Astrocyte of the hippocampus (primary cell): Measurements from ENCODE around the gene STK25.
"Not testable (repeated sequence)": the region's sequence is repeated elsewhere in the genome, so short reads cannot be mapped to it uniquely, and the experiment has no call there.

Experiments
- DNase-seq: peaks from one replicate; pipeline ENCODE4 v3.0.0; 2011; ENCODE audit warnings: low read depth, low spot score

The STK25 gene

DNA sequence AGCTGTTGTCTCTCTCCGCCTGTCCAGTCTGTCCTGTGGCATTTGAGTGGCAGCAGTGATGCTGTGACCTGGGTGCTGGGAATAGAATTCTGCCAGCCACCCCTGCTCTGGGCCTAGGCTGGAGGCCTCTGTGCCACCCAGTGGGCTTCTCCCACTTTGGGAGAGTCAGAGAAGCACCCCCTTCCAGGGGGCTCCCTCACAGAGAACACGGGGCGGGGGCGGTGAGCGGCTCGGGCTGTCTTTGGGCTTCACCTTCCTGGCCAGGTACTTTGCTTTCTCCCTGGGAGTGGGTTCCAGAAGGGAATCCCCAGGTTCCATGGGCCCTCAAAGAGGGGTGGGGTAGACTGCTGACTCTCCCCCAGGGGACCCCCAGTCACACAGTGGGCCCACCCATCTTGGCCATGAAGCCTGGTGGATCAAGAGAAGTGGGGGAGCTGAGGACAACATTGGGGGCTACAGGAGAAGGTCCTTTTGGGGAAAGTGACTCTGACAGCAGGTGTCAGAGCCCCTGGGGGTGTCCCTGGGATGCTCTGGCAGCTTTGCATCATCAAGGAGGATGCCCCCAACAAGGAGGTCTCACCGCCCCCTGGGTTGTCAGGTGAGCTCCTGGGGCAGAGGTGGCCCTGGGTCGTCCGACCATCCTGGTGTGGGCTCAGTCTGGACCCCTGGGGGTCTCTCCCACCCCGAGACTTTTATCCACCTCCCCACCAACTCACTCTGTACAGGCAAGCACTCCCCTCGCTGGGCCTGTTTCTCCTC, 31.4 kb upstream of the STK25 start:
- no peak for DNase-seq

DNA sequence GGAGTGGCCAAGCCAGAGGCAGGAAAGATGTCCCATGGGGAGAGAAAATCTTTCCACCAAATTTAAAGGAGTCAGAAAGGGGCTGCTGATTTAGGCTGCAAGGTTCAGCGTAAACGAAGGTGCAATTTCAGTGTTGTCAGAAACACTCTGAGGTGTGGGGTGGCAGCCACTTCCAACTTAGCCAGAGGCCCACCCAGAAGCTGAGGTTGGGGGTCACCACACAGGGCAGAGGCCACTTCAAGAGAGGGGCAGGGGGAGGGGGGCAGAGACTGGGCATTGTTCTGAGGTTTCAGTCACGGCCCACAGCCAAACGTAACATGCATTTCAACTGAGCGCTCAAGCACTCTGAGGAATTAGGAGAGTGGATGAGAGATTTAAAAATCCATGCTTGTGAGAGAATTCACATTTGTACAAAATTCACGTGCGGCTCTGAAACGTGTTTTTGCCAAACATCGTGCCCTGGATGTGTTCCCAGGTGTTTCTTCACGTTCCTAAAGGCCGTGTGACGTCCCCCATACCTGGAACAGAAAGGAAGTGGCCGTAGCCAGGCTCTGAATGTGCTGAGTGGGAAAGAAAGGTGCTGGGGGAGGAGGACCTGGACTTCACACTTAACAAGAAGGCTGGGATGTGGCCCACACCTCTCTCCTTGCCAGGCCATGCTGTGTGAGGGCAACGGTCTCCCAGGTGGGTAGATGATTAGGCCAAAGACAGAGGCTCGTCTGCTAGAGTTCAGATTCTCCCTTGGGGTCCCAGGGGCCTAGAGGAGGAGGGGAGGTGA, 30.6 kb upstream of the STK25 start:
- DNase-seq: no peak

DNA sequence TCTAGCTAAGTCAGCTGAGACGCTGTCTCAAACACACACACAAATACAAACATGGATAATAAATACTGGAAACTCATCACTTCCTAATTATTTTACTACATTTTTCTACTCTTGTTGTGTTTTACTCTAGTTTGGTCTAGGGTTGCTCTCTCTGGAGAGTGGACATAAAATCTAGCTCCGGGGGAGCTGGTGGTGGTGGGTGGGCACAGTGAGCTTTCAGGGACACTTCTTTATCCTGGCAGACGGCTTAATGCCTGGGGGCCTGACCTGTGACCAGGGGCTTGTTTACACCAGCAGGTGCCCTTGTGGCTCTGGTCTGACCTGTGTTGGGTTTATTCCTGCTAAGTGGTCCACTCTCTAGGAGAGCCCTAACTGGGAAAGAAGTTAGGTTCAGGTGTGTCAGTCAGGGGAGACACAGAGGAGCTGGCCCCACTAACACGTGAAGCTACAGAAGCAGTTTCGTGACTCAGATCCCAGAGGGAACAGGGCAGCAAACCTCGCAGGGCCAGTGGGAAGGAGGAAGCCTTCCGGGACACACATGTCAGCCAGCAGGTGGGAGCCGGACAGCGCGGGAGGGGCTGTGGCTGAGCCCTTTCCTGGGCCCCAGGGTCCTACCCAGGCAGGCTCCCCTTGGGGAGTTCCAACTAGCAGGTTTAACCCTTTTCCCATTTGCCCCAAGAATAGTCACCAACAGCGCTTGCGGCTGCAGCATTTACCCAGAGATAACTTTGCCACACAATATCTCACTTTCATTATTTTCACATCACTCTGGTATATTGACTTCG, 27.7 kb upstream of the STK25 start:
- DNase-seq: no peak

DNA sequence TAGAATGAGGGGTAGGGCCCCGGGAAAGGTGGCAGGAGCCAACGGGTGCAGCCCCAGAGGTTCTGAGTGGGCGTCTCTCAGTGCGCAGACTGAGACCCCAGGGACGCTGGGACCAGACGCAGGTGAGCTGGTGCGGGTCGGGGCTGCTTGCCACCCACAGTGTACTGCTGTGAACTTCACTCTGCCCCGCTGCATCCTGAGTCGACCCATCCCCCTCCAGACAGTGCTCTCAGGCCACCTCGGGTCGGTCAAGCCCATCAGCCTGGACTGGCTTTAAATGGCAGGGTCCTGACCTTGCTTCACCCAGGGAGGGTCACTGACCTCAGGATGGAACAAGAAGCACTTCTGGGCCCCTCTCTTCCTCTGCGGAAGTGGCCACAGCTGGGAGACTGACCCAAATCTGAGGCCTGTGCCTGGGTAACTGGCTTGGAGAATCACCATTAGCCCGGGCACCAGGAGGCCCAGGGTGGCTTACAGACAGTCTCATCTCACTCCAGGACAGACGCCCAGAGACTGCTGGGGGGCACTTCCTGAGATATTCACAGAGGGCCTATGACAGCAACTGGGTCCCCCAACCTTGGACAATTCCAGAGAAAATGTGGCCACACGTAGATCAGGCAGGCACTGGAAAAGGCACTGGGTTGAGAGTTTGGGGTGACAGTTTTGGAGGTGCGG, 26.5 kb upstream of the STK25 start:
- no peak for DNase-seq

DNA sequence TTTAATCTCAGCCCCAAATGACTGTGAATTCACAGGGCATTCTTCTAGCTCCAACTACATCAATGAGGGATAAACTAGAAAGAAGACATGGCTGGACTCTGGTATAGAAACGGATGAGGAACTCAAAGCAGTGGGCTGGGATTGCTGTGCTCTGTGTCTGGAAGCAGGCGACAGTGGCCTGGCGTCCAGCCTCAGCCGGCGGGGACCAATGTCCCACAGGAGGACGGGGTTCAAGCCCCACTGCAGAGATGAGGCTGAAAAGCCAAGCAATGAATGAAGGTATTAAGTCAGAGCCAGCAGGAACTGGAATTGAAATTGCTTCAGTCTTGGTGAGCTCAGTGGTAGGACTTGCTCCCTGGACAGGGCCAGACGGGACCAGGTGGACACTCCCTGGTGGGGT, 25.9 kb upstream of the STK25 start:
- DNase-seq: no peak

DNA sequence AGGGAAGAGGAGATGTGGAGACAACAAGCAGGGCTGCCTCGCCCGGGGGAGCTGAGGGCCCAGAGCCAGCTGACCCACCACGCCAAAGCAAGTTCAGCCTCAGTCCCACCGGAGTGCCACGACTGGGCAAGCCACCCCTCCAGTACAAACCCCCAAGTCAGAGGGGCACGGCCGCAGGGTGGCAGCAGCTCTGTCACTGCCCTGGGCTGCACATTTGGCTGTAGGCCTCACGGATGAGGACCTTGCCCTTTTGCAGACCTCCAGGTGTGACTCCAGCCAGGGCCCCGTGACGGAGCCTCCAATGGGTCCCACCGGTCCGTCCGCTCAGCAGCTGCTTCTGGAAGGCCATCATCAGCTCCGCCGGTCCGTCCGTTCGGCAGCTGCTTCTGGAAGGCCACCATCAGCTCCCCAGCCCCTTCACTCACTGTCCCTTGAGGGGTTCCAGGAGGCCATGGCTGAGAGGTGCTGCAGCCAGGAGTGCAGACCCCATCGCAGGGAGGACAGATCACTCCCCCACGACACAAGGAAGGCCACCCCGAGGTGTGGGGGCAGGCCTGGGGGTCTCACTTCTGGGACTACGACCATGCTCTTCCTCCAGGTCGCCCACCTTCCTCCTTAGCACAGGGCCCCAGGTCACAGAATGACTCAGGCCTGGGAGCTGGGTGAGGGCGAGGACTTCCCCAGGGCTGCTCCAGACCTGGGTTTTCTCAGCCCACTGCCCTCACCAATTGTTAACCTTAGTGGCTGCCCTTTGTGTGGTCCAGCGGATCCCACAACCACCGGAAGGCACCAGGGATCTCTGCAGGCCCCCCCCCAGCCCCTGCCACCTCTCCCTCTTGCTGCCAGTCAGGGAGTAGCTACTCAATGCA, 24.6 kb upstream of the STK25 start:
- no peak for DNase-seq

DNA sequence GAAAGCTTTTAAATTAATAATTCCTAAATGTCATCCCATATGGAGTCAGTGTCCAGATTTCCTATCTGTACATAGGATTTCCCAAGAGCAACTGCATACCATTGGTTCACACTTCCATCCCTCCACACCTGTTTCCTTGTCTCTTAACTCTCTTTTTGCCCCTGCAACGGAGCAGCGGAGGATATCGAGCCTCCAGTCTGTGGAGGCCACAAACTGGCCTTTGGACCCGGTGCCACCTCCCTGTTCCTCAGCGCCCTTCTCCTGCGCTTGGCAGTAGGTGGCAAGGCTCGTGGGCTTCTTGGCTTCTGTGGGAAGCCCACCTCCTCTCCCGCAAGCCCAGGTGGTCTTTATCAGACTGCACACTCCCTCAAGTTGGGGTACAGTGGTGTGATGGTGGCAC, 23.8 kb upstream of the STK25 start:
- no peak for DNase-seq

DNA sequence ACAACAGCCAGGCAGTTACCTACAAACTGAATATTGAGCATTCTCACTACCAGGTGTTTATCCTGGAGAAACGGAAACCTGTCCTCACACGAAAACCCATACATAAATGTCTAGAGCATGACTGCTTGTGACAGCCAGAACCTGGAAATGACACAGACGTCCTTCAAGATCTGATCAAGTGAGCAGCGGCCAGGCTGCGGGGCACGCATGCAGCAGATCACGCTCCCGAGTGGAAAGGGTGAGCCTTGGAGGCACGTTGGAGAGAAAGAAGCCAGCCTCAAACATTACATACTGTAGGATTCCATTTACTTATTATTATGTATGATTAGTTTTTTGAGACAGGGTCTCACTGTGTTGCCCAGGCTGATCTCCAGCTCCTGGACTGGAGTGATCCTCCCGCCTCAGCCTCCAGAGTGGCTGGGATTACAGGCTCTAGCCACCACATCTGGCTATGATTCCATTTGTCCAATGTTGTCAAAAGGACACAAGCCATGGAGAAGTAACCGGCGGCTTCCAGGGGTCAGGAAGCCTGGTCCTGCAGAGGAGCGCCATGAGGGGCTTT, 22.9 kb upstream of the STK25 start:
- no peak for DNase-seq

DNA sequence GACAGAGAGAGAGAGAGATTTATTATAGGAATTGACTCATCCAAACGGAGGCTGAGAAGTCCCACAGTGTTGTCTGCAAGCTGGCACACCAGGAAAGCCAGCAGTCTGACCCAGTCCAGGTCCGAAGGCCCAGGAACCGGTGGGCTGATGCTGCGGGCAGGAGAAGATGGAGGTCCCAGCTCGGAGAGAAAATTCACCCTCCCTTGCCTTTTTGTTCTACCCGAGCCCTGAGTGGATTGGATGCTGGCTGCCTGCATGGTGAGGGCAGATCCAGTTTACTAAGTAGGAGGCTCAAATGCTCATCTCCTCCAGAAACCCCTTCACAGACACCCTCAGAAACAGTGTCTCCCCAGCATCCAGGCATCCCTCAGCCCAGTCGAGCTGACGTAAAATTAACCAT, 22.2 kb upstream of the STK25 start:
- DNase-seq: no peak

DNA sequence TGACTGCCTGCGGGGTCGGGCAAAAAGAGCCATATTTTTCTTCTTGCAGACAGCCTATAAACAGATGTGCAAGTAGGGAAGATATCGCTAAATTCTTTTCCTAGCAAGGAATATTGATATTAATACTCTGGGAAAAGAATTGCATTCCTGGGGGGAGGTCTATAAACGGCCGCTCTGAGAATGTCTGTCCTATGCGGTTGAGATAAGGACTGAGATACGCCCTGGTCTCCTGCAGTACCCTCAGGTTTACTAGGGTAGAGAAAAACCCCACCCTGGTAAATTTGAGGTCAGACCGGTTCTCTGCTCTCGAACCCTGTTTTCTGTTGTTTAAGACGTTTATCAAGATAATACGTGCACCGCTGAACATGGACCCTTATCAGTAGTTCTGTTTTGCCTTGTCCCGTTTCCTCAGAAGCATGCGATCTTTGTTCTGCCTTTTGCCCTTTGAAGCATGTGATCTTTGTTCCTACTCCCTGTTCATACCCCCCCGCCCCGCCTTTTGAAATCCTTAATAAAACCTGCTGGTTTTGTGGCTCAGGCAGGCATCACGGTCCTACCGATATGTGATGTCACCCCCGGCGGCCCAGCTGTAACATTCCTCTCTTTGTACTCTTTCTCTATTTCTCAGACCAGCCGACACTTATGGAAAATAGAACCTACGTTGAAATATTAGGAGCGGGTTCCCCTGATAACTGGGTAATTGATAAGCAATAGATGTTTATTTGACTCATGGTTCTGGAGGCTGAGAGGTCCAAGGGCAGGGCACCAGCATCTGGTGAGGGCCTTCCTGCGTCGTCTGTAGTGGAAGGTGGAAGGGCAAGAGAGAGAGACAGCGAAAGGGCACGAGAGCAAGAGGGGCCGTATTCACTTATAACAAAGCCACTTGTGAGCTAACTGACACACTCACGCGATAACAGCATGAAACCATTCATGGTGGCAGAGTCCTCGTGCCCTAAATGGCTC, 17.7 kb upstream of the STK25 start:
- DNase-seq: not testable (repeated sequence)

DNA sequence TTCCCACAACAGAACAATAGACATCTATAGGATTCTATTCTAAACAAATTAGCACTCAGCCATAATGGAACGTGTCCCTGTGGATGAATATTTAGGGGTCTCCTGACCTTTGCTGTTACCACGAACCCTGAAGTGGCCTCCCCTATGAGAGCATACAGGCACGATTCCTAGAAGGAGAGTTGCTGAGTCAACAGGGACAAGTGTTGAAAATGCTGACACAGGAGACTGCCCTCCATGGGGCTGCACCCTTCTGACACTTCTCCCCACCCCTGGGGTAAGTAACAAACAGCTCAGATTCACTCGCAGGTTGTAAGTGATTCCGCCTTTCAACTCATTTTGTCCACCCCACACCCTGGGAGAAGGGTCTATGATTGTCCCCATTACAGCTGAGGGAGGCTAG, 14.1 kb upstream of the STK25 start:
- DNase-seq: no peak

DNA sequence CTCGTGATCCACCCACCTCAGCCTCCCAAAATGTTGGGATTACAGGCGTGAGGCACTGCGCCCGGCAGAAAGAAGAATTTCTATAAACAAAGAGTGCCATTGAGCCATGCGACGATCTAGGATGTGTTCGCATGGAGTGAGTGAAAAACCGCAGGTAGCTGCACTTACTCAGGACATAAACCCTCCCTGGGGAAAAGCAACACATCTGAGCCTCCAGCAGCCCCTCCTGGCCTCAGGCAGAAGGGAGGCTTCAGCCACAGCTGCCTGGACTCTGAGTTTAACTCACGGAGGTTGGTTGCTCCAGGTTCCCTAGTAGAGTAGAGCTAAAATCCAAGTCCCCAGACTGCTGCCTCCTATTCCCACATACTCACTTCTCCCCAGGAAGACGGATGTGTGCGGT, 11.3 kb upstream of the STK25 start:
- no peak for DNase-seq

DNA sequence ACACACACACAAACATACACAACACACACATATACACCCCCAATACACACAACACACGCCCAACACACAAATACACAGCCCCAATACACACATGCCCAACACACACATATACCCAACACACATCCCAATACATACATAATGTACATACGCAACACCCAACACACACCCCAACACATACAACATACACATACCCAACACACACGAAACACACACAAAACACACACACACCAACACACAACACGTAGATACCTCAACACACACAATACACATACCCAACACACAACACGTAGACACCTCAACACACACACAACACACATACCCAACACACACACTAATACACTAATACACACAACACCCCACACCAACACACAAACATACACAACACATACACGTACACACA, 8.9 kb upstream of the STK25 start:
- no peak for DNase-seq

DNA sequence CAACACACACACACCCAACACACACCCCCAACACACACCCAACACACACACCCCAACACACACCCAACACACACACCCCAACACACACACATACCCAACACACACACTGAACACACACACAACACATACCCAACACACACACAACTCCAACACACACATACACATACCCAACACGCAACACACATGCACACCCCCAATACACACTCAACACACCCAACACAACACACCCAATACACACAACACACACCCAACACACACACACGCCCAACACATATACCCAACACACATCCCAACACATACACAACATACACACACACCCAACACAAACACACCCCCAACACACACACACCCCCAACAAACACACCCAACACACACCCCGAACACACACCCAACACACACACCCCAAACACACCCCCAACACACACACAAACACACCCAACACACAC, 8.2 kb upstream of the STK25 start:
- DNase-seq: no peak

DNA sequence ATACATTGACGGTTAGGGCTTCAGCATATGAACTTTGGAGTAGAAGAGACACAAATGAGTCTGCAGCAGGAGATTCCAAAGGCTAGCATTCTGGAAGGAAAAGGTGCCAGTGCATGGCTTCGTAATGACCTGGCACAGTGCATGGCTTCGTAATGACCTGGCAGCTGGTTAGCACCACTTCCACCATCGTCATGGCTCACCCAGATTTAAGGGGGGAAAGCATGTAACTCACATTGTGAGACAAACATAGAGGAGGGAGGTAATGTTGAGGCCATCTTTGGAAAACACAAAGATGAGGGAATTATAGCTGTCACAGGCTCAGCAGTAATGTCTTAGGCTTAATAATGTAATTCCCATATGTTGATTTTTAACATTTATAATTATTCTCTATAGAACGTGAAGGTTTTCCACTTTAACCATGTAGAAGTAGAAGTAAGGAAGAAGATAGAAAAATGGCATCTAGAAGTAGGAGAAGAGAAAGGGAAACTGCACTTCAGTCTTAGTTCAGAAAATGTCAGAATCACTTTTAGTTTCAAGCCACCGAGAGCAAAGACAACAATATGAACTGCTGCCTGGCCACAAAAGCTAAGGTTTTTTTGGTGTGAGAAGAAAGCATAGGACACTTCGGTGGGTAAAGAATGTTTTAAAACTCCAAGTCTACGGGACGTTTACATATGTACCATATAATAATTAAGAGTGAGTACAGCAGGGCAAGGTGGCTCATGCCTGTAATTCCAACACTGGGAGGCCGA, 6.8 kb upstream of the STK25 start:
- DNase-seq: no peak

DNA sequence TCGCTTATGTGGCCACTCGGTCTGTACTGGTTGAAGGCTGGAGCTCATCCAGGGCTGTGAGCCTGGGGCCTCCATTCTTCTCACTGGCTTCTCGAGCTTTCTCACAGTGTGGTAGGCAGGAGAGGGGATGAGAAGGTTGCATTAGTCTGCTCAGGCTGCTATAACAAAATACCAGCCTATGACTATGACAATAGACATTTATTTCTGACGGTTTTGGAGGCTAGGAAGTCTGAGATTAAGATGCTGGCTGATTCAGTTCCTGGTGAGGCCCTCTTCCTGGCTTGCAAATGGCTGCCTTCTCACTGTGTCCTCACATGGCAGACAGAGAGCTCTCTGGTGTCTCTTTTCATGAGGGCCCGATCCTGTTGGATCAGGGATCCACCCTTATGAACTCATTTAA, 6.2 kb upstream of the STK25 start:
- no peak for DNase-seq

DNA sequence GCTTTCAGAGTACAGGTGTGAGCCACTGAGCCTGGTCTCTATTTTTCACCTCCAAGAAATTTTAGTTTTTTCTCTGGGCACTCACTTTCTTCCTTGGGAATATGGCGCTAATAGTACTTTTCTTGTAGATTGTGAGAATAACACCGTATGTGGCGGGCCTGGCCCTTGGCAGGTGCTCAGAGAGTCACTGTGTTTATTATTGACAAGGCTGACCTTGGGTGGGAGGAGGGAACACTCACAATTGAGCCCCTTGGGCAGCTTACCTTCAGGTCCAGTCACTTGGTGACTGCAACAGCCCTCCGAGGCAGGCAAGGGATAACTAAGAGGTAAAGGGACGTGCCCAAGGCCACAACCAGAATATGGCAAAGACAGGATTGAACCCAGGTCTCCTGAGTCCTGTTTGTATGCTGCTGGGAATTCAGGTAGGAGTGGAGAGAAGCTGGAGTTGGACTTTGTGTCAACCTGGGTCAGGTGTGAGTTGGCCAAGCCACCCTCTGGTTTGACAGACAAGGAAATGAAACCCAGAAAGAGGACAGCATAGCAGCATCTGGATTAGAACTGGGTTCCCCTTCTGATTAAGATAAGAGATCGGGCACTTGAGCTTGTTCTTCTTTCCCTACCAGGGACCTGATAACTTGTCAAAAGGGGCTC, 2.8 kb upstream of the STK25 start:
- no peak for DNase-seq

DNA sequence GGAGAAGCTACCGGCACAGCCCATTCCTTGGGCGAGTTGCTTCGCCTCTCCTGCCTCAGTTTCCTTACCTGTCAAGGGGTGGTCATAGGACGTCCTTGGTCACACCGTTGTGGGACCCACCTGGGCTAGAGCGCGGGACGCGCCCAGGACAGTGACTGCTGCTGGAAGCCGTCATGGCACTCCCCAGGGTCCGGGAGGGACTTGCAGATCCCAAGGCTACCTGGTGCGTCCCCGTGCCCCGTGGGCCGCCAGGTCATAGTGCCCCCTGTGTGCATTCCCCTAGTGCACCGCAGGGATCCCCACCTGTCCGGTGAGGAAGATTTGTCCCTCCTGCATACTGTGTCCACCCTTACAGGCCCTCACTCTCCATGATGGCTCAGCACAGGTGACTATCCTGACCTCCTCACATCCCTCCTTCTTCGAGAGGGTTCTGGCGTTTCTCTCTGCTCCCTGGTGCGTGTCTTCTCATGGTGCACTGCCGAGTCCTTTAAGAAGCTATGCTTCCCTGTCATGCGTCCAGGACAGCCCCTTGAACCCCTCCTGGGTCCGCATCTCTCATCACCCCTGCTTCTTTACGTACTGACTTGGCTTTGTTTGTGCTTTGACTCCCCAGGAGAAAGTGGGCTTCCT, 886 bp upstream of the STK25 start:
- DNase-seq: no peak
